ENCODE measurements around the gene DUT. TPM values are rescaled to one million over a fixed set of nuclear protein-coding genes. Genes with fewer than 3 reads are reported as not detected.

The DUT gene
- total RNA-seq, 2 experiments from 2014 or later: 60.7 to 65.3 TPM

- peaks cover 0 to 7% of the 10 kb centered on the region in 2 experiments for H3K27me3 ChIP-seq (ENCODE audit: control insufficient read depth in 1 of 2, insufficient read depth in 2 of 2, low read length in 2 of 2)
- intact Hi-C loops (cut with DNase I, micrococcal nuclease): no loop called here
- DNase-seq (no peak), ATAC-seq (ENCODE audit: poor library complexity) (no peak)
- H3K36me3 Mint-ChIP-seq (ENCODE audit: low read depth): no peaks in the 10 kb centered on the region
- no peaks in the 10 kb centered on the region for H3K4me1 Mint-ChIP-seq (ENCODE audit: low read depth)
- no peak overlapping the region for H3K27ac Mint-ChIP-seq
- ChIA-PET CTCF (no interaction called here), POLR2A (no interaction called here)
- H3K4me3 ChIP-seq (ENCODE audit: low read length): no peak overlapping the region
- H3K4me3 Mint-ChIP-seq: no peak overlapping the region
- H3K9me3 ChIP-seq (ENCODE audit: control insufficient read depth in 1 of 2, insufficient read depth in 1 of 2, low read length in 2 of 2): no peaks in the 10 kb centered on the region
- H3K4me1 ChIP-seq (ENCODE audit: insufficient read depth, low read length): no peaks in the 10 kb centered on the region
- H3K36me3 ChIP-seq (ENCODE audit: insufficient read depth, low read length): no peaks in the 10 kb centered on the region
- H3K27ac ChIP-seq (ENCODE audit: low read depth in 1 of 2, low read length in 2 of 2): no peak overlapping the region
- TF ChIP-seq CTCF (IDR thresholded peaks at IDR 0.05): no peak
- no peaks in the 10 kb centered on the region for H3K9me3 Mint-ChIP-seq
- peaks cover 12% of the 10 kb centered on the region for H3K27me3 Mint-ChIP-seq
Observed at GRCh38 chr15:48381861-48382260, 50.6 kb downstream of the DUT start.

- H3K4me3 ChIP-seq (ENCODE audit: low read length): no peak overlapping the region
- Mint-ChIP-seq H3K36me3 (ENCODE audit: low read depth) (no peaks in the 10 kb centered on the region), H3K4me3 (no peak overlapping the region), H3K4me1 (ENCODE audit: low read depth) (no peaks in the 10 kb centered on the region), H3K27ac (no peak overlapping the region), H3K27me3 (peaks cover 5% of the 10 kb centered on the region), H3K9me3 (no peaks in the 10 kb centered on the region)
- H3K27ac ChIP-seq (ENCODE audit: low read depth in 1 of 2, low read length in 2 of 2): no peak overlapping the region
- no peak for DNase-seq
- no peak for TF ChIP-seq CTCF (IDR thresholded peaks at IDR 0.05)
- H3K4me1 ChIP-seq (ENCODE audit: insufficient read depth, low read length): no peaks in the 10 kb centered on the region
- no peak for ATAC-seq (ENCODE audit: poor library complexity)
- H3K36me3 ChIP-seq (ENCODE audit: insufficient read depth, low read length): no peaks in the 10 kb centered on the region
- H3K9me3 ChIP-seq (ENCODE audit: control insufficient read depth in 1 of 2, insufficient read depth in 1 of 2, low read length in 2 of 2): no peaks in the 10 kb centered on the region
- intact Hi-C loops (cut with DNase I, micrococcal nuclease): no loop called here
- POLR2A ChIA-PET: no interaction called here
- peaks cover 0 to 6% of the 10 kb centered on the region in 2 experiments for H3K27me3 ChIP-seq (ENCODE audit: control insufficient read depth in 1 of 2, insufficient read depth in 2 of 2, low read length in 2 of 2)
- CTCF ChIA-PET: no interaction called here
Observed at GRCh38 chr15:48383031-48383430, 51.8 kb downstream of the DUT start.

- ATAC-seq (ENCODE audit: poor library complexity) (no peak), DNase-seq (no peak)
- TF ChIP-seq CTCF (IDR thresholded peaks at IDR 0.05): no peak
- Mint-ChIP-seq H3K27me3 (peaks cover 4% of the 10 kb centered on the region), H3K4me1 (ENCODE audit: low read depth) (no peaks in the 10 kb centered on the region), H3K9me3 (no peaks in the 10 kb centered on the region), H3K36me3 (ENCODE audit: low read depth) (no peaks in the 10 kb centered on the region), H3K27ac (no peak overlapping the region), H3K4me3 (no peak overlapping the region)
- Histone ChIP-seq H3K36me3 (ENCODE audit: insufficient read depth, low read length) (no peaks in the 10 kb centered on the region), H3K9me3 (ENCODE audit: control insufficient read depth in 1 of 2, insufficient read depth in 1 of 2, low read length in 2 of 2) (no peaks in the 10 kb centered on the region), H3K27ac (ENCODE audit: low read depth in 1 of 2, low read length in 2 of 2) (no peak overlapping the region), H3K4me1 (ENCODE audit: insufficient read depth, low read length) (no peaks in the 10 kb centered on the region), H3K4me3 (ENCODE audit: low read length) (no peak overlapping the region), H3K27me3 (ENCODE audit: control insufficient read depth in 1 of 2, insufficient read depth in 2 of 2, low read length in 2 of 2) (peaks cover 0 to 4% of the 10 kb centered on the region in 2 experiments)
- intact Hi-C loops (cut with DNase I, micrococcal nuclease): no loop called here
- ChIA-PET POLR2A (no interaction called here), CTCF (no interaction called here)
Observed at GRCh38 chr15:48384616-48385015, 53.4 kb downstream of the DUT start.
